NOMO-1 treated with dmso at 0.1 percent for 144 hours (cell line): ENCODE measurements around the gene CYP21A2.
"Not testable (repeated sequence)": the region's sequence is repeated elsewhere in the genome, so short reads cannot be mapped to it uniquely, and the experiment has no call there.

Source experiments
- DNase-seq: peaks from one replicate; lab custom pipeline; 2025; ENCODE audit not compliant: unreplicated experiment; lab: John Stamatoyannopoulos, UW

Gene CYP21A2

GRCh38 chr6:32037598-32038524 is at the start of gene CYP21A2:
Gene CYP21A2, plus strand, starts transcription at chr6:32038415. Its CDS starts 8 bp downstream, at chr6:32038423.
- not testable (repeated sequence) for DNase-seq

GRCh38 chr6:31989363-31989762 is 48.9 kb upstream of the CYP21A2 start:
- DNase-seq, result not testable (repeated sequence)

- DNase-seq, result not testable (repeated sequence)
Measured at GRCh38 chr6:31994421-31994820, 43.8 kb upstream of the CYP21A2 start.

GRCh38 chr6:31996385-31996784 is 41.8 kb upstream of the CYP21A2 start:
- DNase-seq, result not testable (repeated sequence)

GRCh38 chr6:32002546-32003268 is 35.5 kb upstream of the CYP21A2 start:
- DNase-seq, result not testable (repeated sequence)

- not testable (repeated sequence) for DNase-seq
Measured at GRCh38 chr6:32003301-32003700, 34.9 kb upstream of the CYP21A2 start.

- DNase-seq, result not testable (repeated sequence)
Measured at GRCh38 chr6:32004393-32004792, 33.8 kb upstream of the CYP21A2 start.

GRCh38 chr6:32004864-32005537 is 33.2 kb upstream of the CYP21A2 start:
- not testable (repeated sequence) for DNase-seq

- DNase-seq, result not testable (repeated sequence)
Measured at GRCh38 chr6:32005538-32005880, 32.7 kb upstream of the CYP21A2 start.

GRCh38 chr6:32005991-32006529 is 32.2 kb upstream of the CYP21A2 start:
- DNase-seq, result not testable (repeated sequence)

- not testable (repeated sequence) for DNase-seq
Measured at GRCh38 chr6:32007086-32007485, 31.1 kb upstream of the CYP21A2 start.

GRCh38 chr6:32008037-32008436 is 30.2 kb upstream of the CYP21A2 start:
- not testable (repeated sequence) for DNase-seq

GRCh38 chr6:32008616-32009015 is 29.6 kb upstream of the CYP21A2 start:
- DNase-seq, result not testable (repeated sequence)

- not testable (repeated sequence) for DNase-seq
Measured at GRCh38 chr6:32009537-32009936, 28.7 kb upstream of the CYP21A2 start.

GRCh38 chr6:32010856-32011530 is 27.2 kb upstream of the CYP21A2 start:
- DNase-seq, result not testable (repeated sequence)

GRCh38 chr6:32012941-32013617 is 25.1 kb upstream of the CYP21A2 start:
- DNase-seq, result not testable (repeated sequence)

- DNase-seq, result not testable (repeated sequence)
Measured at GRCh38 chr6:32013738-32014137, 24.5 kb upstream of the CYP21A2 start.

GRCh38 chr6:32014547-32014946 is 23.7 kb upstream of the CYP21A2 start, which contains the start of gene C4B:
Gene C4B, plus strand, starts transcription at chr6:32014795. Its CDS starts 51 bp downstream, at chr6:32014846.
- not testable (repeated sequence) for DNase-seq

GRCh38 chr6:32022100-32022499 is 16.1 kb upstream of the CYP21A2 start:
- not testable (repeated sequence) for DNase-seq

GRCh38 chr6:32028631-32029030 is 9.6 kb upstream of the CYP21A2 start:
- not testable (repeated sequence) for DNase-seq
